ENCODE measurements around the gene OR2L2. TPM values are rescaled to one million over a fixed set of nuclear protein-coding genes. Genes with fewer than 3 reads are reported as not detected.

The OR2L2 gene
- total RNA-seq = under 0.01 TPM in 2 replicates

- no peaks in the 10 kb centered on the region for H3K4me1 ChIP-seq (ENCODE audit: insufficient read depth, low read length)
- H2AFZ ChIP-seq (ENCODE audit: low read length) = no peak within 1 kb of the TSS
- no peaks in the 10 kb centered on the region for H4K20me1 ChIP-seq (ENCODE audit: insufficient read depth, low read length)
- no peak for DNase-seq (ENCODE audit: insufficient read length, low spot score, missing footprints)
- no peaks in the 10 kb centered on the region for H3K36me3 ChIP-seq (ENCODE audit: insufficient read depth, low read length)
- H3K4me3 ChIP-seq (ENCODE audit: insufficient read depth, low read length) = no peak within 1 kb of the TSS
- H3K4me2 ChIP-seq (ENCODE audit: insufficient read depth, low read length) = no peak within 1 kb of the TSS
- TF ChIP-seq CTCF (IDR thresholded peaks at IDR 0.05; ENCODE audit: extremely low read depth, low read depth, low read length) = no peak
- no peaks in the 10 kb centered on the region for H3K27me3 ChIP-seq (ENCODE audit: insufficient read depth, low read length)
- H3K27ac ChIP-seq (ENCODE audit: low read depth, low read length) = no peak within 1 kb of the TSS
- H3K9me3 ChIP-seq (ENCODE audit: low read depth, low read length) = peaks cover 6% of the 10 kb centered on the region
- no peaks in the 10 kb centered on the region for H3K79me2 ChIP-seq (ENCODE audit: insufficient read depth, low read length)
Observed at GRCh38 chr1:248029770-248030169, at the start of gene OR2L2. OR2L2 (plus strand) TSS chr1:248030070; CDS start chr1:248038268, 8,198 bp downstream.

GRCh38 chr1:247992986-247993385 lies 36.9 kb upstream of the OR2L2 start:
- Histone ChIP-seq H3K36me3 (ENCODE audit: insufficient read depth, low read length) (no peaks in the 10 kb centered on the region), H3K9me3 (ENCODE audit: low read depth, low read length) (no peaks in the 10 kb centered on the region), H3K4me1 (ENCODE audit: insufficient read depth, low read length) (no peaks in the 10 kb centered on the region), H3K4me3 (ENCODE audit: insufficient read depth, low read length) (no peak overlapping the region), H3K27me3 (ENCODE audit: insufficient read depth, low read length) (no peaks in the 10 kb centered on the region), H4K20me1 (ENCODE audit: insufficient read depth, low read length) (no peaks in the 10 kb centered on the region), H3K27ac (ENCODE audit: low read depth, low read length) (no peak overlapping the region), H3K79me2 (ENCODE audit: insufficient read depth, low read length) (no peaks in the 10 kb centered on the region), H3K4me2 (ENCODE audit: insufficient read depth, low read length) (no peak overlapping the region), H2AFZ (ENCODE audit: low read length) (no peak overlapping the region)
- DNase-seq (ENCODE audit: insufficient read length, low spot score, missing footprints) = no peak
- no peak for TF ChIP-seq CTCF (IDR thresholded peaks at IDR 0.05; ENCODE audit: extremely low read depth, low read depth, low read length)

- H3K4me2 ChIP-seq (ENCODE audit: insufficient read depth, low read length) = no peak overlapping the region
- H3K79me2 ChIP-seq (ENCODE audit: insufficient read depth, low read length) = no peaks in the 10 kb centered on the region
- H2AFZ ChIP-seq (ENCODE audit: low read length) = no peak overlapping the region
- H4K20me1 ChIP-seq (ENCODE audit: insufficient read depth, low read length) = no peaks in the 10 kb centered on the region
- H3K4me3 ChIP-seq (ENCODE audit: insufficient read depth, low read length) = no peak overlapping the region
- no peaks in the 10 kb centered on the region for H3K9me3 ChIP-seq (ENCODE audit: low read depth, low read length)
- no peaks in the 10 kb centered on the region for H3K36me3 ChIP-seq (ENCODE audit: insufficient read depth, low read length)
- TF ChIP-seq CTCF (IDR thresholded peaks at IDR 0.05; ENCODE audit: extremely low read depth, low read depth, low read length) = no peak
- no peaks in the 10 kb centered on the region for H3K27me3 ChIP-seq (ENCODE audit: insufficient read depth, low read length)
- H3K27ac ChIP-seq (ENCODE audit: low read depth, low read length) = no peak overlapping the region
- H3K4me1 ChIP-seq (ENCODE audit: insufficient read depth, low read length) = no peaks in the 10 kb centered on the region
- DNase-seq (ENCODE audit: insufficient read length, low spot score, missing footprints) = no peak
Observed at GRCh38 chr1:247998811-247999210, 31.1 kb upstream of the OR2L2 start.

- Histone ChIP-seq H3K4me3 (ENCODE audit: insufficient read depth, low read length) (no peak overlapping the region), H2AFZ (ENCODE audit: low read length) (no peak overlapping the region), H4K20me1 (ENCODE audit: insufficient read depth, low read length) (no peaks in the 10 kb centered on the region), H3K4me1 (ENCODE audit: insufficient read depth, low read length) (no peaks in the 10 kb centered on the region), H3K36me3 (ENCODE audit: insufficient read depth, low read length) (no peaks in the 10 kb centered on the region), H3K9me3 (ENCODE audit: low read depth, low read length) (no peaks in the 10 kb centered on the region), H3K27me3 (ENCODE audit: insufficient read depth, low read length) (no peaks in the 10 kb centered on the region), H3K4me2 (ENCODE audit: insufficient read depth, low read length) (no peak overlapping the region), H3K79me2 (ENCODE audit: insufficient read depth, low read length) (no peaks in the 10 kb centered on the region), H3K27ac (ENCODE audit: low read depth, low read length) (no peak overlapping the region)
- DNase-seq (ENCODE audit: insufficient read length, low spot score, missing footprints) = no peak
- TF ChIP-seq CTCF (IDR thresholded peaks at IDR 0.05; ENCODE audit: extremely low read depth, low read depth, low read length) = no peak
Observed at GRCh38 chr1:248000169-248000568, 29.7 kb upstream of the OR2L2 start.
